Kidney (tissue), 14 donors: ENCODE measurements around the gene RASL10B. TPM values are rescaled to one million over a fixed set of nuclear protein-coding genes. Genes with fewer than 3 reads are reported as not detected.

Source experiments
- DNase-seq, 5 donors: peaks; one replicate each; pipeline ENCODE4 v3.0.0-alpha.2; 2013 to 2020
- FAIRE-seq: peaks from 2 replicates; lab custom pipeline; 2012; peaks lifted over from hg19 to GRCh38; lab: Jason Lieb, UNC
- H3K27ac ChIP-seq, 2 donors: one replicate each; pipeline ENCODE4 v1.7.0; 2013; ENCODE audit warnings: low read depth in 2 of 2, low read length in 2 of 2, inconsistent platforms in 1 of 2
- H3K27me3 ChIP-seq: one replicate; pipeline ENCODE4 v1.7.1; 2013; ENCODE audit warnings: low read length, inconsistent platforms; ENCODE audit not compliant: control insufficient read depth, insufficient read depth
- H3K36me3 ChIP-seq, 3 donors: one replicate each; pipeline versions ENCODE4 v1.7.0 to v1.7.1; 2013; ENCODE audit warnings: low read length in 3 of 3, control low read depth in 1 of 3, inconsistent platforms in 1 of 3; ENCODE audit not compliant: insufficient read depth in 3 of 3, control insufficient read depth in 2 of 3
- H3K4me1 ChIP-seq, 3 donors: one replicate each; pipeline versions ENCODE4 v1.7.0 to v1.7.1; 2013; ENCODE audit warnings: low read length in 3 of 3, inconsistent platforms in 1 of 3, low read depth in 1 of 3; ENCODE audit not compliant: control insufficient read depth in 2 of 3, insufficient read depth in 2 of 3
- H3K4me3 ChIP-seq, 3 donors: one replicate each; pipeline versions ENCODE4 v1.7.0 to v1.8.1; 2013; ENCODE audit warnings: low read length in 3 of 3, control low read depth in 1 of 3, inconsistent platforms in 1 of 3
- H3K9ac ChIP-seq, 3 donors: one replicate each; pipeline versions ENCODE4 v1.7.0 to v1.7.1; 2013; ENCODE audit warnings: low read length in 3 of 3, control low read depth in 1 of 3, inconsistent platforms in 1 of 3
- H3K9me3 ChIP-seq, 3 donors: one replicate each; pipeline versions ENCODE4 v1.7.0 to v1.7.1; 2013; ENCODE audit warnings: low read length in 3 of 3, control low read depth in 1 of 3, inconsistent platforms in 1 of 3; ENCODE audit not compliant: control insufficient read depth in 2 of 3, insufficient read depth in 1 of 3
- intact Hi-C: fragments of 100-400 bp; cut with DNase I; formaldehyde crosslinking; loops from one replicate; pipeline ENCODE4 v1.11.1; 2022
- polyA plus RNA-seq: library from polyadenylated mRNA; stranded (reverse); fragments of 350-450 nt; fragmentation: Illumina TruSeq; extraction: RNeasy Lipid Tissue Mini Kit (QIAGEN cat#74804); gene quantifications from one replicate; pipeline ENCODE4 v1.2.3, GENCODE V29; 2014; ENCODE audit warnings: low read depth, low replicate concordance; ENCODE audit not compliant: insufficient read depth
- total RNA-seq: library from RNA; stranded (reverse); fragmentation: NEBNext Ultra II Directional; extraction: Animal tissue kit (Norgen Biotek cat#: 25700); gene quantifications from one replicate; pipeline ENCODE4 v1.2.1, GENCODE V29; 2021
- TF ChIP-seq, protein P1 (sequence below): IDR thresholded peaks from 3 replicates; pipeline ENCODE4 v1.5.1; 2012; ENCODE audit warnings: mild to moderate bottlenecking, moderate library complexity, borderline replicate concordance; ENCODE audit not compliant: insufficient read depth; ENCODE audit errors: extremely low read depth
- donor health status: control.
- donor health status: control.
- donor health status: control.
- donor health status: control.
- donor health status: control.
- donor health status: DM: yes; HTN: yes; CAD: no.
- donor health status: Normal renal cell carcinoma (clear cell type).

RASL10B gene
- total and polyA plus RNA-seq, 2 donors from 2014 or later, result 1.5 to 2.4 TPM

DNA sequence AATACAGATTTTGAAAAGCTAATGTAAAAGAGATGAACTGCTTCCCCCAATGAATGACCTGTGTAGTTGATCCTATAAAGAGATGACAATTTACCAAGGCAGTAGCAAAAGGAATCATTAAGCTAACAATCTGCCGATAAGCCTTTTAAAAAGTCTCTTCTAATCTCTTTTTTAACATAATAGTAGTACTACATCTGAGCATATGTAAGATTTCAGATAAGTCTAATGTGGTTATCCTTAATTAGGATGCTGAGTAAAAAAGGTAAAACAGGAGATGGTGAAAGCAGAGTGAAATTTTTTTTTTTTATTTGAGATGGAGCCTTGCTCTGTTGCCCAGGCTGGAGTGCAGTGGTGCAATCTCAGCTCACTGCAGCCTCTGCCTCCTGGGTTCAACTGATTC, 26.2 kb upstream of the RASL10B start:
- H3K4me1 ChIP-seq, result peaks cover 0 to 8% (median 8%) of the 10 kb centered on the region in 3 donors
- H3K9ac ChIP-seq, result no peak overlapping the region
- intact Hi-C loops, result no loop called here
- FAIRE-seq (no peak), DNase-seq (no peak)
- no peak overlapping the region for H3K4me3 ChIP-seq
- H3K27me3 ChIP-seq, result no peaks in the 10 kb centered on the region
- TF ChIP-seq, protein P1, sequence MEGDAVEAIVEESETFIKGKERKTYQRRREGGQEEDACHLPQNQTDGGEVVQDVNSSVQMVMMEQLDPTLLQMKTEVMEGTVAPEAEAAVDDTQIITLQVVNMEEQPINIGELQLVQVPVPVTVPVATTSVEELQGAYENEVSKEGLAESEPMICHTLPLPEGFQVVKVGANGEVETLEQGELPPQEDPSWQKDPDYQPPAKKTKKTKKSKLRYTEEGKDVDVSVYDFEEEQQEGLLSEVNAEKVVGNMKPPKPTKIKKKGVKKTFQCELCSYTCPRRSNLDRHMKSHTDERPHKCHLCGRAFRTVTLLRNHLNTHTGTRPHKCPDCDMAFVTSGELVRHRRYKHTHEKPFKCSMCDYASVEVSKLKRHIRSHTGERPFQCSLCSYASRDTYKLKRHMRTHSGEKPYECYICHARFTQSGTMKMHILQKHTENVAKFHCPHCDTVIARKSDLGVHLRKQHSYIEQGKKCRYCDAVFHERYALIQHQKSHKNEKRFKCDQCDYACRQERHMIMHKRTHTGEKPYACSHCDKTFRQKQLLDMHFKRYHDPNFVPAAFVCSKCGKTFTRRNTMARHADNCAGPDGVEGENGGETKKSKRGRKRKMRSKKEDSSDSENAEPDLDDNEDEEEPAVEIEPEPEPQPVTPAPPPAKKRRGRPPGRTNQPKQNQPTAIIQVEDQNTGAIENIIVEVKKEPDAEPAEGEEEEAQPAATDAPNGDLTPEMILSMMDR, result no peak
- H3K27ac ChIP-seq, result no peak overlapping the region
- no peaks in the 10 kb centered on the region for H3K9me3 ChIP-seq
- H3K36me3 ChIP-seq, result peaks cover 0 to 3% (median 0%) of the 10 kb centered on the region in 3 donors

DNA sequence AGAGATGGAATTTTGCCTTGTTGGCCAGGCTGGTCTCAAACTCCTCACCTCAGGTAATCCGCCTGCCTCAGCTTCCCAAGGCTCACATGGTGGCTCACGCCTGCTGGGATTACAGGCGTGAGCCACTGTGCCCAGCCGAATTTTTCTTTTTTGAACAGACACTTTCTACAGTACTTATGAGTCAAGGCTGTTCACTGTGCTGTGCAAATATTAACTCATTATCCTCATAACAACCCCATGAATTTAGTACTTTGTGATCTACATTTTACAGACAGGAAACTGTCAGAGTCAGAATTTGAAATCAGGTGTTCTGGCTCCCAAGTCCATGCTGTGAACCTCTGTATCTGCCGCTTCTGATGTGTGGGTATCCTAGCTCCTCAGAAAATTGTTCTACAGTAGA, 25.7 kb upstream of the RASL10B start:
- no peaks in the 10 kb centered on the region for H3K9me3 ChIP-seq
- H3K36me3 ChIP-seq, result peaks cover 0 to 4% (median 3%) of the 10 kb centered on the region in 3 donors
- no peak overlapping the region for H3K27ac ChIP-seq
- TF ChIP-seq, protein P1, result no peak
- FAIRE-seq (no peak), DNase-seq (no peak)
- intact Hi-C loops, result no loop called here
- H3K27me3 ChIP-seq, result no peaks in the 10 kb centered on the region
- peaks cover 0 to 8% (median 8%) of the 10 kb centered on the region in 3 donors for H3K4me1 ChIP-seq
- no peak overlapping the region for H3K4me3 ChIP-seq
- no peak overlapping the region for H3K9ac ChIP-seq

DNA sequence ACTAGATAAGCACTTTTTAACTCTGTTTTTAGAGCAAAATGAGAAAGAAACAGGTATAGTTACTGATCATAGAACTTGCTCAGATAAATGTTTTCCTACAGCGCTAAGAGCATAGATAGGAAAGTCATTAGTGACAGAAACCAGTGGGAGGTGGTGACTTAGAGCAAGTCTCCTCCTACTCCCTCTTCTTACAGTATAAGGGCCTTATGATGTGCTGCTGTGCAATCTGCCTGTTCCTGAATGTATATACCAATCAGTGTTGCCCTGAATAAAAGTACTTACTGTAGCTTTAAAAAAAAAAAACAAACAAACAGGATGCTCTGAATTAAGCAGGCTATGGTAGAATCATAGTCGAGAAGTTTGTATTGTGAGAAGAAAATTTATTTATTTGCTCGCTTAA, 23.3 kb upstream of the RASL10B start:
- DNase-seq (no peak), FAIRE-seq (no peak)
- intact Hi-C loops, result no loop called here
- H3K9ac ChIP-seq, result peak overlapping the region in 1 of 3 donors; percentile 16
- H3K9me3 ChIP-seq, result no peaks in the 10 kb centered on the region
- peaks cover 0 to 10% (median 8%) of the 10 kb centered on the region in 3 donors for H3K4me1 ChIP-seq
- TF ChIP-seq, protein P1, result no peak
- no peak overlapping the region for H3K27ac ChIP-seq
- no peaks in the 10 kb centered on the region for H3K27me3 ChIP-seq
- no peak overlapping the region for H3K4me3 ChIP-seq
- H3K36me3 ChIP-seq, result peaks cover 0 to 9% (median 3%) of the 10 kb centered on the region in 3 donors

DNA sequence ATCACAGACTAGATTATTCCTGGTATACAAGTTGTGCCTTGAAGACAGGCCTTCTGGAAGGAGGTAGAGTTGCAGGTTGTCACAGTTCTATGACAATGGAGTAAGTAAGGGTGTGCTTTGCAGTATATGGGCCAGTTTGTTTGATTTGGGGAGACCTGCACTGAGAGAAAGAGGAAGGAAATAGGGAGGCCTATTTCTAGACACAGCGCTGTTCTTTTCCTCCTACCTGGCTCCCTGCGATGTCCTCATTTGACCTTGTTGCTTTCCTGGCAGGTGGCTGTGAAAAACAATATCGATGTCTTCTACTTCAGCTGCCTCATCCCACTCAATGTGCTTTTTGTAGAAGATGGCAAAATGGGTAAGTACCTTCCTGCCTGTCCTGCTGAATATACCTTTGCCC, 22.5 kb upstream of the RASL10B start:
- Histone ChIP-seq H3K9me3 (no peaks in the 10 kb centered on the region), H3K27me3 (no peaks in the 10 kb centered on the region), H3K36me3 (peaks cover 0 to 9% (median 6%) of the 10 kb centered on the region in 3 donors), H3K4me3 (no peak overlapping the region), H3K27ac (no peak overlapping the region), H3K4me1 (peaks cover 0 to 15% (median 8%) of the 10 kb centered on the region in 3 donors), H3K9ac (no peak overlapping the region)
- DNase-seq, result no peak
- intact Hi-C loops, result no loop called here
- no peak for FAIRE-seq
- TF ChIP-seq, protein P1, result no peak
